Head of caudate nucleus (tissue), 42 donors: Measurements from ENCODE around the gene NME1.
"Not testable (repeated sequence)": the region's sequence is repeated elsewhere in the genome, so short reads cannot be mapped to it uniquely, and the experiment has no call there.

ENCODE experiments used
- DNase-seq, 42 donors: peaks; one replicate each; pipeline versions ENCODE4 v3.0.0 to v3.0.0-alpha.2; 2020 to 2021; ENCODE audit warnings: mixed read lengths in 7 of 42
- intact Hi-C: fragments of 100-400 bp; cut with DNase I; formaldehyde crosslinking; loops from one replicate; pipeline ENCODE4 v1.15.0; 2022

The NME1 gene

GRCh38 chr17:51153210-51154072 lies at the start of gene NME1:
NME1 (plus strand) TSS chr17:51153559; CDS start chr17:51155655, 2,096 bp downstream.
- intact Hi-C loops, result loop anchor here (2.0 to 10.0 kb wide), 4 partner anchors 33 to 299 kb away; partner anchors contain the start of gene SPAG9
- DNase-seq, result peak; percentile 94 to 99 (median 98)

- DNase-seq, result peak in 1 of 42 donors; percentile 0
- intact Hi-C loops, result no loop called here
Observed at GRCh38 chr17:51107778-51108177, 45.6 kb upstream of the NME1 start.

- intact Hi-C loops, result not testable (repeated sequence)
- DNase-seq, result peak in 8 of 42 donors; percentile 3 to 49 (median 21)
Observed at GRCh38 chr17:51112303-51113222, 40.8 kb upstream of the NME1 start.

- DNase-seq, result no peak
- intact Hi-C loops, result no loop called here
Observed at GRCh38 chr17:51115179-51115578, 38.2 kb upstream of the NME1 start.

GRCh38 chr17:51118330-51119195 lies 34.8 kb upstream of the NME1 start:
- intact Hi-C loops, result no loop called here
- no peak for DNase-seq

- peak in 25 of 42 donors; percentile 7 to 55 (median 24) for DNase-seq
- intact Hi-C loops, result loop anchor here (2.0 kb wide), 1 partner anchor 33 kb away; the partner anchor contains the start of gene NME1
Observed at GRCh38 chr17:51119415-51120356, 33.7 kb upstream of the NME1 start.

- DNase-seq, result peak in 41 of 42 donors; percentile 20 to 79 (median 64)
- intact Hi-C loops, result loop anchor here (2.0 kb wide), 1 partner anchor 32 kb away; the partner anchor contains the start of gene NME1
Observed at GRCh38 chr17:51120357-51120738, 33.0 kb upstream of the NME1 start.

GRCh38 chr17:51120739-51121619 lies 32.4 kb upstream of the NME1 start, which contains the start of gene SPAG9:
SPAG9 (minus strand) TSS chr17:51120868; CDS start chr17:51120656, 212 bp downstream.
- intact Hi-C loops, result loop anchor here (2.0 kb wide), 1 partner anchor 32 kb away; the partner anchor contains the start of gene NME1
- DNase-seq, result peak; percentile 85 to 98 (median 95)

GRCh38 chr17:51121620-51122472 lies 31.5 kb upstream of the NME1 start:
- peak; percentile 54 to 94 (median 79) for DNase-seq

GRCh38 chr17:51122473-51123115 lies 30.8 kb upstream of the NME1 start:
- DNase-seq, intact Hi-C loops: not testable (repeated sequence)

More at GRCh38 chr17:51121620-51122472, 31.5 kb upstream of the NME1 start:
- intact Hi-C loops, result loop anchor here (2.0 kb wide), 1 partner anchor 31 kb away; the partner anchor contains the start of gene NME1

- intact Hi-C loops, result no loop called here
Observed at GRCh38 chr17:51124640-51125503, 28.5 kb upstream of the NME1 start.

GRCh38 chr17:51128076-51128475 lies 25.3 kb upstream of the NME1 start:
- intact Hi-C loops, result no loop called here
- no peak for DNase-seq

More at GRCh38 chr17:51124640-51125503, 28.5 kb upstream of the NME1 start:
- DNase-seq, result no peak

- intact Hi-C loops, result no loop called here
- DNase-seq, result no peak
Observed at GRCh38 chr17:51132964-51133319, 20.4 kb upstream of the NME1 start.

- intact Hi-C loops, result no loop called here
- no peak for DNase-seq
Observed at GRCh38 chr17:51133365-51133764, 20.0 kb upstream of the NME1 start.
